Caco-2 (cell line): Measurements from ENCODE around the gene KRTAP12-4. TPM values are rescaled to one million over a fixed set of nuclear protein-coding genes. Genes with fewer than 3 reads are reported as not detected.
"Not testable (repeated sequence)": the region's sequence is repeated elsewhere in the genome, so short reads cannot be mapped to it uniquely, and the experiment has no call there.

ENCODE experiments used
- BruUV-seq: library from RNA; stranded (reverse); fragments of 400-500 nt; replicated peaks from 2 replicates; lab custom pipeline; 2021; lab: Mats Ljungman, UMichigan
- CTCF ChIA-PET: fragments of 300-600 bp; sonication (Branson Sonifier 250); formaldehyde crosslinking; loops from one replicate; lab custom pipeline; 2022; ENCODE audit warnings: antibody characterized with exemption; lab: Charles Lee
- POLR2A ChIA-PET: fragments of 300-600 bp; sonication (Branson Sonifier 250); formaldehyde crosslinking; loops from one replicate; lab custom pipeline; 2022; ENCODE audit warnings: antibody characterized with exemption; lab: Charles Lee
- DNase-seq, 2 experiments: peaks; one replicate each; pipeline versions ENCODE4 v3.0.0 to v3.0.0-alpha.2; 2020 to 2022
- H3K27me3 ChIP-seq: replicated peaks from 2 replicates; pipeline ENCODE4 v1.6.0; 2011; ENCODE audit warnings: low read length; ENCODE audit not compliant: control insufficient read depth, insufficient read depth
- H3K36me3 ChIP-seq: 2 replicates; pipeline ENCODE4 v1.5.1; 2011; ENCODE audit warnings: low read length; ENCODE audit not compliant: control insufficient read depth, insufficient read depth
- H3K4me1 ChIP-seq: fragments of 250-450 bp; sonication (Bioruptor Pico); 2 replicates; pipeline ENCODE4 v1.5.1; 2020; ENCODE audit warnings: mild to moderate bottlenecking
- H3K4me3 ChIP-seq: 2 replicates; pipeline ENCODE4 v1.5.1; 2011; ENCODE audit warnings: low read depth, mild to moderate bottlenecking, control low read depth, low read length
- H3K9me3 ChIP-seq: fragments of 250-450 bp; sonication (Bioruptor Pico); 2 replicates; pipeline ENCODE4 v1.5.1; 2020; ENCODE audit warnings: mild to moderate bottlenecking, moderate library complexity
- H3K27ac Mint-ChIP-seq: one replicate; pipeline ENCODE4 v1.8.0; 2022; ENCODE audit warnings: mixed read lengths; ENCODE audit not compliant: unreplicated experiment
- H3K27me3 Mint-ChIP-seq: one replicate; pipeline ENCODE4 v1.8.0; 2022; ENCODE audit warnings: mixed read lengths; ENCODE audit not compliant: insufficient read depth, unreplicated experiment
- H3K36me3 Mint-ChIP-seq: one replicate; pipeline ENCODE4 v1.8.0; 2022; ENCODE audit warnings: mild to moderate bottlenecking, mixed read lengths; ENCODE audit not compliant: insufficient read depth, unreplicated experiment
- H3K4me1 Mint-ChIP-seq: one replicate; pipeline ENCODE4 v1.8.0; 2022; ENCODE audit warnings: low read depth, mixed read lengths; ENCODE audit not compliant: unreplicated experiment
- H3K4me3 Mint-ChIP-seq: one replicate; pipeline ENCODE4 v1.8.0; 2022; ENCODE audit warnings: mild to moderate bottlenecking, moderate library complexity, mixed read lengths; ENCODE audit not compliant: unreplicated experiment
- H3K9me3 Mint-ChIP-seq: one replicate; pipeline ENCODE4 v1.8.0; 2022; ENCODE audit warnings: mixed read lengths; ENCODE audit not compliant: unreplicated experiment
- intact Hi-C: fragments of 100-400 bp; cut with micrococcal nuclease; formaldehyde crosslinking; loops from one replicate; pipeline ENCODE4 v1.10.0; 2022; ENCODE audit not compliant: unreplicated experiment
- total RNA-seq: library from RNA; stranded (reverse); gene quantifications from 2 replicates; pipeline ENCODE4 v1.2.3, GENCODE V29; 2022
- TF ChIP-seq, protein P1 (sequence below), 2 experiments: fragments of 200-600 bp in 1 of 2; IDR thresholded peaks; 1 replicate in 1 of 2; 2 replicates in 1 of 2; pipeline versions ENCODE4 v1.5.1 to v1.8.0; 2011 to 2022; ENCODE audit warnings: antibody characterized with exemption in 1 of 2, control low read depth in 1 of 2, inconsistent platforms in 1 of 2, low read depth in 1 of 2, low read length in 1 of 2, mild to moderate bottlenecking in 1 of 2, moderate library complexity in 1 of 2; ENCODE audit not compliant: insufficient read depth in 1 of 2, severe bottlenecking in 1 of 2, unreplicated experiment in 1 of 2

KRTAP12-4 gene
- total RNA-seq, 1 experiment from 2014 or later: not detected

DNA sequence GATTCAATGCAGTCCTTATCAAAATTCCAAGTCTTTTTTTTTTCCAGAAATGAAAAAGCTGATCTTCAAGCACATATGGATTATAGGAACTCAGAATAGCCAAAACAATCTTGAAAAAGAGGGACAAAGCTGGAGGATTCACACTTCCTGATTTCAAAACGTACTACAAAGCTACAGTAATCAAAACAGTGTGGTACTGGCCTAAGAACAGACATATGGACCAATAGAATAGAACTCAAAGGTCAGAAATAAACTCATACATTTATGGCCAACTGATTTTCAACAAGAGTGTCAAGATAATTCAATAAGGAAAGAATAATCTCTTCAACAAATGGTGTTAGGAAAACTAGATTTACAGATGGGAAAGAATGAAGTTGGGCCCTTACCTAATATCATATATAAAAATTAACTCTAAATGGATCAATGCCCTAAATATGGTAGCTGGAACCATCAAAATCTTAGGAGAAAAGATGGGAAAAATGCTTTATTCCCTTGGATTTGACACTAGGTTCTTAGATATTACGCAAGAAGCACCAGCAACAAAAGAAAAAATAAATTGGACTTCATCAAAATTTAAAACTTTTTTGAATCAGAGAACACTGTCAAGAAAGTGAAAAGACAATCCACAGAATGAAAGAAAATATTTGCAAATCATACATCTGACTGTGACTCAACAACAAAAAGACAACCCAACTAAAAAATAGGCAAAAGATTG lies 38.5 kb upstream of the KRTAP12-4 start:
- POLR2A ChIA-PET: interaction anchor here (0.6 kb wide), 1 partner anchor 9 kb away, joined by 3 read pairs; no protein-coding TSS in a partner anchor
- Mint-ChIP-seq H3K4me1 (peaks cover 8% of the 10 kb centered on the region), H3K27me3 (peaks cover 8% of the 10 kb centered on the region), H3K27ac (no peak overlapping the region), H3K36me3 (no peaks in the 10 kb centered on the region), H3K9me3 (peaks cover 24% of the 10 kb centered on the region), H3K4me3 (no peak overlapping the region)
- Histone ChIP-seq H3K4me3 (no peak overlapping the region), H3K36me3 (no peaks in the 10 kb centered on the region), H3K9me3 (peaks cover 8% of the 10 kb centered on the region), H3K4me1 (peaks cover 3% of the 10 kb centered on the region; the same call in 1 of the 2 replicates), H3K27me3 (no peaks in the 10 kb centered on the region)
- BruUV-seq: no TSS peak
- DNase-seq: no peak
- TF ChIP-seq, protein P1, sequence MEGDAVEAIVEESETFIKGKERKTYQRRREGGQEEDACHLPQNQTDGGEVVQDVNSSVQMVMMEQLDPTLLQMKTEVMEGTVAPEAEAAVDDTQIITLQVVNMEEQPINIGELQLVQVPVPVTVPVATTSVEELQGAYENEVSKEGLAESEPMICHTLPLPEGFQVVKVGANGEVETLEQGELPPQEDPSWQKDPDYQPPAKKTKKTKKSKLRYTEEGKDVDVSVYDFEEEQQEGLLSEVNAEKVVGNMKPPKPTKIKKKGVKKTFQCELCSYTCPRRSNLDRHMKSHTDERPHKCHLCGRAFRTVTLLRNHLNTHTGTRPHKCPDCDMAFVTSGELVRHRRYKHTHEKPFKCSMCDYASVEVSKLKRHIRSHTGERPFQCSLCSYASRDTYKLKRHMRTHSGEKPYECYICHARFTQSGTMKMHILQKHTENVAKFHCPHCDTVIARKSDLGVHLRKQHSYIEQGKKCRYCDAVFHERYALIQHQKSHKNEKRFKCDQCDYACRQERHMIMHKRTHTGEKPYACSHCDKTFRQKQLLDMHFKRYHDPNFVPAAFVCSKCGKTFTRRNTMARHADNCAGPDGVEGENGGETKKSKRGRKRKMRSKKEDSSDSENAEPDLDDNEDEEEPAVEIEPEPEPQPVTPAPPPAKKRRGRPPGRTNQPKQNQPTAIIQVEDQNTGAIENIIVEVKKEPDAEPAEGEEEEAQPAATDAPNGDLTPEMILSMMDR (IDR thresholded peaks at IDR 0.05; ENCODE audit: insufficient read depth in 1 of 2, low read depth in 1 of 2, low read length in 1 of 2, severe bottlenecking in 1 of 2, unreplicated experiment in 1 of 2): no peak
- intact Hi-C loops: no loop called here
- CTCF ChIA-PET: no interaction called here

DNA sequence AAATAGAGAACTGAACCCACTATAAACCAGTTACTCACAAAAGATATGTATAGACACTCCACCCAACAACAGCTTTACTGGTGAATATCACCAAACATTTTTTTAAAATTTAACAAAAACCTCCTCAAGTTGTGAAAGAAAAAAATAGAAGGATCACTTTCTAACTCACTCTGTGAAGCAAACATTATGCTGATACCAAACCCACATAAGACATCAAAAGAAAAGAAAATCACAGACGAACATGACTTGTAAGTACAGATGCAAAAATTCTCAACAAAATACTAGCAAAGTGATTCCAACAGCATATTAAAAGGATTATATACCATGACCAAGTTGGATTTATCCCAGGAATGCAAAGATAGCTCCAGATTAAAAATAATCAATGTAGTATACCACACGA lies 37.2 kb upstream of the KRTAP12-4 start:
- no peaks in the 10 kb centered on the region for H3K4me1 ChIP-seq
- H3K27me3 ChIP-seq: no peaks in the 10 kb centered on the region
- intact Hi-C loops: no loop called here
- ChIA-PET CTCF (no interaction called here), POLR2A (no interaction called here)
- no peaks in the 10 kb centered on the region for H3K4me1 Mint-ChIP-seq
- no TSS peak for BruUV-seq
- DNase-seq: no peak
- H3K9me3 ChIP-seq: peaks cover 8% of the 10 kb centered on the region
- H3K4me3 ChIP-seq: no peak overlapping the region
- TF ChIP-seq, protein P1 (IDR thresholded peaks at IDR 0.05; ENCODE audit: insufficient read depth in 1 of 2, low read depth in 1 of 2, low read length in 1 of 2, severe bottlenecking in 1 of 2, unreplicated experiment in 1 of 2): no peak
- H3K27ac Mint-ChIP-seq: no peak overlapping the region
- H3K4me3 Mint-ChIP-seq: no peak overlapping the region
- H3K27me3 Mint-ChIP-seq: peaks cover 9% of the 10 kb centered on the region
- peaks cover 24% of the 10 kb centered on the region for H3K9me3 Mint-ChIP-seq
- H3K36me3 ChIP-seq: no peaks in the 10 kb centered on the region
- no peaks in the 10 kb centered on the region for H3K36me3 Mint-ChIP-seq

DNA sequence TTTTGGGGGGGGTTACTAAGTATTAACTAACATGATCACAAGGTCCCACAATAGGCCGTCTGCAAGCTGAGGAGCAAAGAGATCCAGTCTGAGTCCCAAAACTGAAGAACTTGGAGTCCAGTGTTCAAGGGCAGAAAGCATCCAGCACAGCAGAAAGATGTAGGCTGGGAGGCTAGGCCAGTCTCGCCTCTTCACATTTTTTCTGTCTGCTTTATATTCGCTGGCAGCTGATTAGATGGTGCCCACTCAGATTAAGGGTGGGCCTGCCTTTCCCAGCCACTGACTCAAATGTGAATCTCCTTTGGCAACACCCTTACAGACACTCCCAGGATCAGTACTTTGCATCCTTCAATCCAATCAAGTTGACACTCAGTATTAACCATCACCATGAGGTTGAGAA lies 35.3 kb upstream of the KRTAP12-4 start:
- H3K27ac Mint-ChIP-seq, BruUV-seq, H3K36me3 Mint-ChIP-seq, POLR2A ChIA-PET, H3K4me3 ChIP-seq, H3K4me1 Mint-ChIP-seq, H3K4me1 ChIP-seq, H3K27me3 ChIP-seq, H3K36me3 ChIP-seq, H3K4me3 Mint-ChIP-seq, CTCF ChIA-PET, intact Hi-C loops, H3K9me3 ChIP-seq: not testable (repeated sequence)
- H3K27me3 Mint-ChIP-seq: peaks cover 12% of the 10 kb centered on the region
- H3K9me3 Mint-ChIP-seq: peaks cover 24% of the 10 kb centered on the region
- peak in 1 of 2 experiments; percentile 7 for DNase-seq
